HG03135 (cell line): ENCODE data around the gene SLC2A1.

Experiments used
- ATAC-seq: cut with Tn5 transposase; IDR thresholded peaks from one replicate; pipeline ENCODE4 v1.9.1; 2021; ENCODE audit warnings: mild to moderate bottlenecking, moderate library complexity; ENCODE audit not compliant: unreplicated experiment

The SLC2A1 gene

DNA sequence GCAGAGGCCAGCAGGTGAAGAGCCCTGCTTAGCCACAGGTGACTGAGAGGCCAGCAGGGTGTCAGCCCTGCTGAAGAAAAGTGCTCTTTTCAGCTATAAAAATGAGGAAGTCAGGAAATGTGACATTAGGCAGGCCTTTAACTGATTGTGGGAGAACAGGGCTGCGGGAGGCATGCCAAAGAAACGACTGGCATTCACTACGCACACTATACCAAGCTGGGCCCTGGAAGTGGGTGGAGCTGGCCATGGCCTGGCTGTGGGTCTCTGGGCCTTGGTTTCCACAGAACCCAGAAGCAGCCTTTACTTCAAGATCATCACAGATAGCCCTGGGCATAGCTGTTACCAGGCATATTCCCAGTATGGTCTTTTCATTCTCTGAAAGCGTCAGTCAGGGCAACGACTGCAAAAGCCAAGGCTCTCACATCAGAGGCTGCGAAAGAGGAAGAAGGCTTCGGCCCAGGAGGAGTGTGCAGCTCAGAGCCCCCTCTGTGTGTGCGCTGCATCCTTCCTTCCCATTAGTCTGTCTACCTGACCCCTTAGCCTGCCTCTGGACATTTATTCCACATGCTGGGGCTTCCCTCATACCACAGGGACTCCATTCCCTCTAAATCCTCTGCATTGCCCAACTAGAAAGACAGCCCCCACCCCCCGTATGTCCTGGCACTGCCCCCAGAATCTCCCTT is 14.3 kb downstream of the SLC2A1 start:
- no peak for ATAC-seq

DNA sequence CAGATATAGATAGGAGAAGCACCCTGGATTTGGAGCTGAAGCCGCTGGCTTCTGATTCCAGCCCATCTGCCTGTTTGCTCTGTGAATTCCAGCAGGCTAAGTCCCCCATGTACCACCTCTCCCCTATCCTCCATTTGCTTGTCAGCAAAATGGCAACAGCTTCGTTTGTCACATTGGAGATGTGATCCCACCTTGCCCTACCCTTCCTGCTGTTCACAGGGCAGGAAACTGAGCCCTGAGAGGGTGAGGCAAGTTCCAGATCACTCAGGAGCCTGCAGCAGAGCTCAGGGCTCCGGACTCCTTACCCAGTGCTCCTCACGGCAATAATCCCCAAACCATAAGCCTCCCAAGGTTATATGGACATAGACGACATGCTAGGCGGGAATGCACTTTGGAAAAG is 14.9 kb downstream of the SLC2A1 start:
- ATAC-seq = no peak

DNA sequence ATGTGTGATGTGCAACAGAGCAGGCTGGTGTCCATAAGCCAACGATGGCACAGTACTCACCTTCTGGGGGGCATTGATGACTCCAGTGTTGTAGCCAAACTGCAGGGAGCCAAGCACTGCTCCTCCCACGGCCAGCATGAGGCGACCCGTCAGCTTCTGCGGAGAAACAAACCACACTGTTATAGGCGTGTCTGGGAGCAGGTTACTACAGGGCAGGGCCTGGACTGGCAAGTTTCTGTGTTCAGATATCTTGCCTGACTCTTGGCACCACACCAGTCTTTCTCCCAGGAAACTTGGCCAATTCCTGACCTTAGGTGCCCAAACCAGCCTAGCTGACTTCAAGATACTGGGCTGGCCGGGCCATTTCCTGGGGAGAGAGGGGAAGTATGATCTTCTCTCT is 15.5 kb downstream of the SLC2A1 start:
- no peak for ATAC-seq

DNA sequence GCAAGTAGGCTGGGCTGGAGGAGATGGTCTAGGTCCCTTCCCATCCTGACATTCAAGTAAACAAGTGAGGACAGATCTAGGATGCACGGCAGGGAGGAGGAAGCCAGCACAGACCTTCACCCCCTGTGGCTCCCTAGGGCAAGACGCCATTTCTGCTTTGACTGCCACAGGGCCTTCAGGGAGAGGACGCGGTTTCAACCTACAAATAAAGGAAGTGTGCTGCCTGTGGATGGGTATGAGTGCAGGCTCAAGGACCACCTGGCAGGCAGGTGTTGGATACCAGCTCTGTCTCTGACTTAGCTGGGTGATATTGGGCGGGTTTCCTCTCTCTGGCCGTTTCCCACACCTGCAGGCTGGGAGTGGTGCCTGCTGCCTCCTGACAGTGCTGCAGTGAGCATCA is 16.2 kb downstream of the SLC2A1 start:
- no peak for ATAC-seq

DNA sequence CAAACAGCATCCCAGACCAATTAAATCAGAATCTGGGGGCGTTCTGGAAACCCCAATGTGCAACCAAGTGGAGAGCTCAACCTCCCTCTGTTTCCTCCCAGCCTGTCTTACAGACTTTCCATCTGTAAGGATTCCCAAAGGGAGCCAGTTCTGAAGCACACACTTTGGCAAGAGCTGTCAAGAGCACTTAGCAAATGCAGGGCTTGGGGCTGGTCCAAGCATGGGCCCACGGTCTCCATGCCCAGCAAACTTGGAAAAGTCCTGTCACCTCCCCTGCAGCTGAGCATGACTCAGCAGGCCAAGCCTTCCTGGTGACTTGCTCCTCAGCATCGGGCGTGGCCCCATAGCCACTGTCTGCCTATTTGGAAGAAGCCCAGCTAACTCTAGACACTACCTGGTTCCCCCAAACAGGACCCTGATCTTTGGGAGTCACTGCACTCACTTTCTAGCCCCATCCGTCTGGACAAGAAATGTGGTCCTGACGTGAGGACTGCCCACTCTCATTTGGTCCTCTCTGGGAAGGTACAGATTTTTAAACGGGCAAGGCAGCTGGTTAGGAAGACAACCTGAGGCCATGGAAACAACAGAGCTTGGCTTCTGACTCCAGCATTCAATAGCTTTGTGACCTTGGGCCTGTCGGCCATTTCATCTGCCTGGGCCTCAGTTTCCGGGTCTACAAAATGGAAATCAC is 16.9 kb downstream of the SLC2A1 start:
- ATAC-seq = no peak

DNA sequence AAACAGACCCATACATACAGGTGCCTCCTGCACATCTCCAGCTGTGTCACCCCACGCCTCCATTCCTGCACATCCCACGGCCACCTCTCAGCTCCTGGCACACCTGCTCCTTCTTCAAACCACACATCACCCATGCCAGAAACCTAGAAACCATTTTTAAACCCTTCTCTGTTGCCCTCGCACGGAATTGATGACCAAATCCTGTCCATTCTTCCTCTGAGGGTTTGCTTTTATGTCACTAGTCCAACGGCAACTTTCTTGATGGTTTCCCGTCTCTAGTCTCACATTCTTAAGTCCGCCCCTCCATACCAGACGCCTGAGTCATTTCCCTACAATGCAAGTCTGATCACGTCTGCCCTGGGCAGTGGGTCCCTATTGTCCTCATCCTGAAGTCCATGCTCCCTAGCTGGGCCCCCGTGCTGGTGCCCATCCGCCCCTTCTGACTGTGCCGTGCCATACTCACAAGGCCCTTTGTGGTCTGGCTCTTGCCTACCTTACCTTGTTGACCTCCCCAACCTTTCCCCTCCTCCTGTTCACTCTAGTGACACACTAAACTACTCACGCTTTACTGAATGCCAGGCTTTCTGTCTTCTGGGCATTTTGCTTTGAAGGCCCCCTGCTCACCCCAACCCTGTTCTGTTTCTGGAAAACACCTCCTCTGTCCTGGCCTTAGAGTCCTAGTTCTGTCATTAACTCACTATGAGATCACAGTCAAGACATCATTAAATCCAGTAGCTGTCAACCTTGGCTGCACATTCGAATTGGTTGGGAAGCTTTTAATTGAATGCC is 17.6 kb downstream of the SLC2A1 start:
- ATAC-seq = no peak

DNA sequence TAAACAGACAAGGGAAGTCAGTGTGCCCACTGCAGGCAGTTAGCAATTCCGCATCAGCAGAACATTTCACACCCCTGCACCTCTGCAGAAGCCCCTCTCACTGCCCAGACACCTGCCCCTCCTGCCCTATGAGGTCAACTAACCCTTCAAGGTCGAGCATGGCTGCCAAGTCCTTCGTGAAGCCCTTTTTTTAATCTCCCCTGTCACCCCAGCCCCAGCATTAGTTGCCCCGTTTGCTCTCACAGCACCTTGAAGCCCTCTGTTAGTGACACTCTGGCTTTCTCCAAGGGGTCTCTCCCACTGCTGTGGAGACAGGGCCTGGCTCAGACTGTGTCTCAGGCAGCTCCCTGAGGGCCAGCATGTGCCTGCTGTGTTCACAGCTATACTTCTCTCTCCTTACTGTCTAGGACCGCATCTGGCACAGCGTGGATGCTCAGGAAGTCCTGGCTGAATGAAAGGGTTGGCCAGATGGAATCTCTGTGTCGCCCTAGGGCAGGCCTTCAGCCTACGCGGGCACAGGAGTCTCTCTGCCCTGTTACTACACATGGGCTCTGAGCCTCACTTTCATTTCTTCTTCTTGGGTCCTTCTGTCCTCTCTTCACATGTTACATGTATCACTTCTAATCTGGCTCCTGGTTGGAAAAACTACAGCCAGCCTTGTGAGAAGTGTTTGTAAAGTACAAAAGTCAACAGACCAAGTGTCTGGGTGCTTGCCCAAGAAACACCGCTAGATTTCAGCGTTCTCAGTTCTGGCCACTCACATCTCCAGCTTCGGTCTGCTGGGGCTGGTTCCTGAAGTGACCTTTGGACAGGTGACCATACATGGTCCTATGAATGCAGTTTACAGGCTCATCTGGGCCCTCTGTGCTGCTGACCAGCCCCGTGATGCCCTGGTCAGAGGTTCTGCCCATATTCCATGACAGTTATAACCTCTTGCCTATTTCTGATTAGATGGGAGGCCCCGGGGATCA is 19.7 kb downstream of the SLC2A1 start:
- ATAC-seq = no peak

DNA sequence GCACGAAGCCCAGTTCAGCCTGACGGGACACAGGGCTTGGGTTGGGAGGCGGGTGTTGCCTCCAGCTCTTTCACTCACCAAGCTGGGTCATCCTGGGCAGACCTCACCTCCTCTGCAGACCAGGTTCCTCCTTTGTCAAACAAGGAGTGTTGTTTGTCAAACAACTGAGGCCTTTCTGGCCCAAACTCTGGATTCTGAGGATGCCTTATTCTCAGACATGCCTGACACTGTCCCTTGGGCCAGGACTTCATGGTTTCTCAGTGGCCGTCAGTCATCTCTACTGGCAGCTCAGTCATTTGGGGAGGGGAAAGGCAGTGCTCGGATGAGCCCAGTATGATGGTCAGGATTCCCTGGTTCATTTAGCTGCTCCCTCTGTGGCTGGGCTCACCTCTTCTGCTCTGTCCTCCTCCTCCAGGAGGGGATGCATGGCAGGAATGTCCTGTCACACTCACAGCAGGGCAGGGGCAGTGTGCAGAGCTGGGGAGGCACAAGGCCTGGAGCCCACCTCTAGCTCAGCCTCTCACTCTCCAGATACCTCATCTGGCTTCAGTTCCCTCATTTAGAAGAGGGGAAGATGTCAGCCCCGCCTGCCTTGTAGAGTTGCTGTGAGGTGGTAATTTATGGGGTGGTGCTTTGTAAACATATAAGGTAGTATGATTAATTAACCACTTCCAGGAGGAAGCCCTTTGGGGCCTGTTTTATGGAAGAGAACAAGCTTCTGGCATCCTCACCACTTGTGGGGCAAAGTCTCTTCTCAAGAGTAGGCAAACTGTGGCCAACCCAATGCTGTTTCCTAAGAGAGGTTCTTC is 20.6 kb downstream of the SLC2A1 start:
- no peak for ATAC-seq

DNA sequence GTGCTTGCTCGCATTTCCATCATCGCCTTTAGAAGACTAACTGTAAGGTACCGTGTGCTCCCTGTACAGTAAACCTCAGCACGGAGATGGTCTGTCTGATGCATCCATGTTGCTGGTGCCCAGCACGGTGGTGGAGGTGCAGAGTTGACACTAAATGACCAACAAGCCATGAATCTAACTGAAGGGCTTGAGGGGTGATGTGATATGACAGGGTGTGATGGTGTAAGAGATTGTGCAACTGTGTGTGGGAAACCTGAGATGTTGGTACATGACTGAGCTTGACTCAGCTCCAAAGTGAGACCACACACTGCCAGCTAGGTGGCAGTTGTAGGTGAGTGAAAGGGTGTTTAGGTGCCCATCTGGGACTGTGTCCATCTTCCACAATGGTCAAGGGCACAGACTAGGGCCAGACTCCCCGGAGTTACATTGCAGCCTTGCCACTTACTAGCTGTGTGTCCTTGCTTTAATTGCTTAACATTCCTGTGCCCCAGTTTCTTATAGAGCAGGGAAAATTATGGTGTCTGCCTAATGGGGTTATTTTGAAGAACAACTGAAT is 21.4 kb downstream of the SLC2A1 start:
- no peak for ATAC-seq

DNA sequence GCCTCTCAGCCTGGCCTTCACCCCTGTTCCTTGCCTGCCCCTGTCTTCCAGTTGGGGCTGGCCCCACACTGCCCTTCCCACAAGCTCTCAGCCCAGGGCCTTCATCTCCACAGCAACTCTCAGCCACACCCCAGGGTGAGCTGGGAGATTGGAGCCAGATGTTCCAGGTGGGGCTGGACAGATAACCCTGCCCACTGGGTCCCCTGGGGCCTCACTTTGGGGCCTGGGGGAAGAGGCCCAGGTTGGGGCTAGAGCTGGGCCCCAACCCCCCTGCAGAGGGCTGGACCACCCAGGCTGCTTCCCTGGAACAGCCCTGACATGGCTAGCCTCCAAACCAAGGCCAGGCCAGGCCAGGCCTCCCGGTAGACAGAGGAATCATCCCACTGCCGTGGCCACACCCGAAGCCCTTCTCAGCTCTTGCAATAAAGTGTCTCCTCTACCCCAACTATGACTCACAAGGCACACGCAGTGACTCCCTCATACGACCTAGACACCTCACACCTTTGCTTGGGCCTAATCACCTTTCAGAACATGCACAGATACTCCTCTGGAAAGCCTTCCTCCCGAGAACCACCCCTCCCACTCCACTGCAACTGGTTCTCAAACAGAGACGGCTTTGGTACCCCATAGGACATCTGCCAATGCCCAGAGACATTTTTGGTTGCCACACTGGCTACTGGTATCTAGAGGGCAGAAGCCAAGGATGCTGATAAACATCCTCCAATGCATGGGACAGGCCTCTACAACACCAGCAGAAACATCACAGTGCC is 22.2 kb downstream of the SLC2A1 start:
- no peak for ATAC-seq

DNA sequence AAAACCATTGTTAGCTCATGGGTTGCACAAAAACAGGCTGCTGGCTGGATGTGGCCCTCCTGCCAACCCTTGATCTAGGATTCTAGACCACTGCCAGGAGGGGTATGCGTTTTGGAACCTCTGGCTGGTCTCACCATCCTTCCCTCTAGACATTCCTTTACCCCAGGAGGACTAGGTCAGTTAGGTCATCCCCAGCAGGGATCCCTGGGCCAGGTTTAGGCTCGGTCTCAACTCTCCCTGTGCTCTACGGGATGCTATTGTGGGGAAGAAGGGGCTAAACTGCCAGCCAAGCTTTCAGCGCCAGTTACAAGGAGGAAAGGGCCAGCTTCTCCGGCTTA is 22.7 kb downstream of the SLC2A1 start:
- no peak for ATAC-seq

DNA sequence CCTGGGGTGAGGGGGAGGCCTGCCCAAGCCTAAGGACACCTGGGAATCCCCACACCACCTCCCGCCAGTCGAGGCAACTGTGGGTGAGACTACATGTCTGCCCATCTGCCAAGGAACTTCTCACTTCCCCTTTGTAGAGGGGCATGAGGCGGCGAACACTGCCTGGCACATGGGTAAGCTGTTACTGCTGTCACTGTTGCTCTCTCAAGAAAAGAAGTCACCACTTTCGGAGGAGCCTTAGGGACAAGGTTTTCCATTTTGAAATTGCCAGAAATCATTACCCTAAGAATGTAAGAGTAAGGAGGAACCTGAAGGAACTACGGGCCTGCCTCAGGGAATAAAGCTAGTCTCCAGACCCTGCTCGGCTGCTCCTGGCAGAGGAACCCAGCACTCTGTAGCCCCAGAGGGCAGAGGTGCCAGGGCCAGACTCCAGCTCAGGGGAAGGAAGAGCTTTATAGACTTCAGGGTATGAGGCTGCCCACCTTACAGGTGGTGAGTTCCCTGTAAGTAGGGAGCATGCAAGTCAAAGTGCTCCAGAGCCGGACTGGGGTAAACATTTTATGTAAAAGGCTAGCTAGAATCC is 23.3 kb downstream of the SLC2A1 start:
- ATAC-seq = no peak

DNA sequence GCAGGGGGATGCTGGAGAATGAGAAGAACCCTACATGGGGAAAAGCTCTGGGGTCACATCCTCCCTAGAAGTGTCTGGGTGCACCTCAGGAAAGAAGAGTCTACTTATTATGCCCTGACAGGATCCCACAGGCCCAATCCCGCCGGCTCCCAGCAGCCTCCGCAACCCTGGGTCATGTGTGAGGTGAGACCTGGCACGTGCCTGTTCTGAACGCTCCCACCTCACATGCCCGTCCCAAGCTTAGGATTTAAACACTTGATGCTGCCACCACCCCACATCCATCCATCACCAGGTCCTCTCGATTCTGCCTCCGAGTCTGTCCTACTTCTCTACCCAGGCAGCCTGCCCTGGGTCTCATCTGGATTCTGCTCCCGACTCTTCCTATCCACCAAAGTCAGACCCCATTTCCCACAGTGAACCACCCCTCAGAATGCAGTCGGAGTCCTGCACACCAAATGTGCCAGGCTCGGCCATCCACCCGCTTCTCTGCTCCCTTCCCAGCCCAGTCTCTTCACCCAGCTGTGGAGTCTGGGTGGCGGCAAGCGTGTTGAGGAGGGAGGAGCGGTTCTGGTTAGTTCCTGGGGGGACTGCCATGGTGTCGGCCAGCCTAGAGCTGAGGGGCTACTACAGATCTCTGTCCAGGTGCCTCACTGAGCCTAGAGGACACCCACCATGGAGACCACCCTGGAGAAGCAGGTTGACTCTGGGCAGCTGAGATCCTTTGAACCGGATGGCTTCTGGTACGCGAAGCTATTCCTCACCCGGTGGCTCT is 23.9 kb downstream of the SLC2A1 start:
- no peak for ATAC-seq

DNA sequence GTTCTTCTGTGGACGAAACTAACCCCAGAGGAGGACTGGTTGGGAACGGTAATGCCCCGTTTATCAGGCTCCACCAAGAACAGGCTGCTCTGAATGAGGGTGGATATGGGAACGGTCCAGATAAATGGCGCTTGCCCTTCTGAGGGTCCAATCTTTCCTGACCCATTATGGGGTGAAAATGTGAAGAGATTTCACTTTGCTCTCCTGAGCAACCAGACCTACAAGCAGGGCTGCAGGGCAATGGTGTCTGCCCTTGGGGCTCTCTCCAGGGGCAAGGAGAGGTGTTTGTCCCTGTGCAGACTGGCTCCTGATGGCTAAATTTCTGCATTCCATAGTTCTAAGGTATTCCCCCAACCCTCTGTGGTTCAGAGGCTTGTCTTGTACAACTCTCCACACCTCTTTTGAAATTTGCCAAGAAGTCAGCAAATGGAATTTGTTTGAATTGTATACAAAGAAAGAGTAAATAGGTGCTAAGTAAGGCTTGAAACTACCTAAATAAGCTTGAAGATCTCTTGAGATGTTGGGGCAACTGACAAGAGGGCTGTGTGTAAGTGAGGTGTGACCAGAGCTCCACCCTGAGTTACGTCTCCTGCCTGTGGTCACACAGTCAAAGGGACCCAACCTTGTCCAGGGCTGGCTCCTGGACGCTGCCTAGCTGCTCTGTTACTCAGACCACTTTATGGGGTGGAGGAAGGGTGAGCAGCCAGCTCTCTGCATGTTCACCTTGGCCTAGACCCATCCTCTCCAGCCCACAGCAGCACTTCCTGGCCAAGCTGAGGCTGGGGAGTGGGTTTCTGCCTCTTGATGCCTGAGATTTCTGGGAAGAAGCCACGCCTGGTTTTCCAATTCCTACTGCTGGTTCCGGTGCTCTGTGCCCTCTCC is 24.8 kb downstream of the SLC2A1 start:
- ATAC-seq = no peak

DNA sequence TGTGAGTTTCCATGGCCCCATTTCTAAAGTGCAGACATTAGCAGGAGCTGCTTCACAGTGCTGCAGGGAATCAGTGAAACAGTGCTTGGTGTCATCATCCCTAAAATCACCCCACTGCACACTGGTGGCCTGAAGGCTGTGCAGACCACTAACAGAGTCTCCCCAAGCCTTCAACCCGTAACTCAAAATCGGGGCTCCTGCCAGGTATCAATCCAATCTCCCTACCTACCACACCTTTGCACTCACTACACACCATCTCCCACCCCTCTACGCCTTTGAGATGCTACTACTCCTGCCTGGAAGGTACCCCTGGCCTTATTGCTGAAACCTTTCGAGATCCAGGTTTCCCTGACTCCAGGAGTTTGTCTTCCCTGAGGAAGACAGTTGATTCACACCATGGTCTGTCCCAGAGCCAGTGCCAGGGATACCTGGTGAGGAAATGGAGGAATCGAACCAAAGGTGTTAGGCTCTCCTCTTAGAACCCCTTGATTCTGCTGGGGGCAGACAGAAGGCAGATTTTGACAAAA is 25.5 kb downstream of the SLC2A1 start:
- ATAC-seq = no peak

DNA sequence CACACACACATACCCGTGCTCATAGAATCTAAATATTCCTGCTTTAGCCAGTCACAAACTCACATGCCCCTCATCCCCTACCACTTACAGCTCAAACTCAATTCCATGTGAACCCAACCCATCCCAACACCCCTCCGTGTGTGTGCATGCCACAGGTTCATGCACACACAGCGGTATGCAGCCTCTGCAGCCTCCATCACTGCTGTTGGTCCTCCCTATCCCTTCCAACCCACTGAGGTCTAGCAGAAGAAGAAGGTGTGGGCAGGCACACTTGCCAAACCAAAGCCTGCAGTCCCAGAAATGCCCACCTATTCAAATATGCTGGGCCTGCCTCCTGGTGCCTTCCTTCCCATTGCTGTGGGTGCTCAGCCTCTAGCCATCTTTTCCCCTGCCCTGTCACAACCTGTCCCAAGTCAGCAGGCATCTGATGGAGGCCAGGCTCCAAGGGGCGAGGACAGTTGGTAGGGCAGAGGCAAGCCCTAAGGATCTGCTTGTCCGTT is 26.2 kb downstream of the SLC2A1 start:
- no peak for ATAC-seq
